ENCODE measurements around the gene GAP43.

GAP43 gene

GRCh38 chr3:115627180-115628074, 4.1 kb downstream of the GAP43 start:
- DNase-seq = no peak

- no peak for DNase-seq
Measured at GRCh38 chr3:115628075-115628412, 4.7 kb downstream of the GAP43 start.

- DNase-seq = no peak
Measured at GRCh38 chr3:115630850-115631249, 7.5 kb downstream of the GAP43 start.

DNA sequence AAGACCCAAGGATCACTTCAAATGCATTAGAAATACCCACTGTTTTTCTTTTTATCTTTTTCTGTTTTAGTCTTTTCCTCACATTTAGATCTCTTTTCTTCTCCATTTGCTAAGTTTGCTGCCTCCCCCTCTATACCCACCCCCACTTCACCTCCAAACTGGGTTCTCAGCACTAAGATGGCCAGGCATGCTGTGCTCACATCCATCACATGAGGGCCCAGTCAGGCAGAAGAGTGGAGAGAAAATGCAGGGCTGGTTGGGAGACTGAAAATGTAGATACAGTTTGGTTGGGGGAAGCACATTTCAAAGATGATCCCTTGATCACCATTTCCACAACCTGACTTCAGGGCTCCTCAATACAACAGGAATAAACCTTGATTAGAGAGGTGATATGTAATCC, 8.7 kb downstream of the GAP43 start:
- no peak for DNase-seq

- no peak for DNase-seq
Measured at GRCh38 chr3:115633467-115633866, 10.2 kb downstream of the GAP43 start.

DNA sequence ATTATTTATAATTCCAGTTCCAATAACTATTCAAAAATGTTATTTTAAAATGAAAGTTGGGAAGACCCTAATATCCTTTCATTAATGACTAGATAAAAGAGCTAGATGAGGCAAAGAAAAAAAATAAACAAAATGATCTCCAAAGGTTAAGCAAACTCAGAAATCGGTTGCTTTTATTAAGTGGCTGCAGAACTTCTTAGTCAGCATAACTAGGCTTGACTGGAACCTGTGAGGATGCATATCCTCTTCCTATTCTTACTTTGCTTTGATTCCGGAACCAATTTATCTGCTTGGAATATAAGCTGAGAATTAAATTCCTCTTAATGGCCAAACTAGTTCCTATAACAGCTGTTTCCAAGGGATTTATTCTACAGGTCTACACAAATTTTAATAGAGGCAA, 10.7 kb downstream of the GAP43 start:
- no peak for DNase-seq

DNA sequence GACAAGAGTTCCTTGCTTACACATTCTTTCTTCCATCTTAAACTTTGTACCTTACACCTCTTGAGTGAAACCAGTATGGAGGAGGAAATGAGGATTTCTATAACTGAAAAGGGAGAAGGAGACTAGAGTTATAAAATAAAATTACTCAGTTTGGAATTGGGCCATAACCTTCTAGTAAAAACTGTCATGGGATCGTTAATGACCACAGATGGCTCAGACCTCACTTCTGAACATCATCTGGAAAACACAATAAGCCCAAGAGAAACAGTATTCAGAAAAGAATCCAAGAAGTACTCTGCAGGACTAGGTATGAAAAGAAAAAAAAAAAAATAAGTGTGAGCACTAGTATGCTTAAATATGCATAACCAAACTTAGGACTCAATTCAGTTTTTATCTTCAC, 12.1 kb downstream of the GAP43 start:
- no peak for DNase-seq

GRCh38 chr3:115638241-115638640, 14.9 kb downstream of the GAP43 start:
- no peak for DNase-seq

DNA sequence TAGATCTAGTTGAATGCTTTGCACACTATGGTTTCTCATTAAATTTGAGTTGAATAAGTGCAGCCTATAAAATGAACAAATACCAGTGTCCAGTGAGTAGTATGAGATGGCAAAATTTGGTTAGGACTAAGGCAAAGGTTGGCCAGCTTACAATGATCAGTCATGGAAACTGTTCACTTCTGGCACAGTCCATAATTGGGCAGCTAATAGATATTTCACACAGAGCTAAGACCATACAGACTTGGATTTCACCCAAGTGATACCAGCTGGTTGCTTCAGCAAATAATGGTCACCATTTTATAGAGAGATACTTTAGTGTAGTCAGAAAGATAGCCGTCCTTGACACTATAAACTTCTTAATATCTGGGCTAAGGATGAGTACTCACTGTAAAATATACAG, 15.7 kb downstream of the GAP43 start:
- no peak for DNase-seq

DNA sequence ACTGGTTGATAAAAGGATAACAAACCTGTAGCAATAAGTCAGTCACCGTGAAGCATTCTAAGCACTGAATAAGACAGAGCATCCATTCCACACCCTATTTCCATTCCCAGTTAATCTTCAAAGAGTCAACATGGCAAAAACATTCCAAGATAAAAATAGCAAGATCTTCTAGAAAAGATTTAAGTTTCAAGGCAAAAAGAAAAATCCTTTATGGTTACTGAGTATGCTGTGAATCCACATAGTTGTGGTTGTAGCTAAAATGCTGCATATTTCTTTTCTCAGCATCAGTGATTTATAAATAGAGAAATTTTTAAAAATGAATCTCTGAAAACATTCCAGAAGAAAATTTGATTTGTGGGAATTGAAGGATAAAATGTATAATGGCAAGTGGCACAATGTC, 21.1 kb downstream of the GAP43 start:
- no peak for DNase-seq

DNA sequence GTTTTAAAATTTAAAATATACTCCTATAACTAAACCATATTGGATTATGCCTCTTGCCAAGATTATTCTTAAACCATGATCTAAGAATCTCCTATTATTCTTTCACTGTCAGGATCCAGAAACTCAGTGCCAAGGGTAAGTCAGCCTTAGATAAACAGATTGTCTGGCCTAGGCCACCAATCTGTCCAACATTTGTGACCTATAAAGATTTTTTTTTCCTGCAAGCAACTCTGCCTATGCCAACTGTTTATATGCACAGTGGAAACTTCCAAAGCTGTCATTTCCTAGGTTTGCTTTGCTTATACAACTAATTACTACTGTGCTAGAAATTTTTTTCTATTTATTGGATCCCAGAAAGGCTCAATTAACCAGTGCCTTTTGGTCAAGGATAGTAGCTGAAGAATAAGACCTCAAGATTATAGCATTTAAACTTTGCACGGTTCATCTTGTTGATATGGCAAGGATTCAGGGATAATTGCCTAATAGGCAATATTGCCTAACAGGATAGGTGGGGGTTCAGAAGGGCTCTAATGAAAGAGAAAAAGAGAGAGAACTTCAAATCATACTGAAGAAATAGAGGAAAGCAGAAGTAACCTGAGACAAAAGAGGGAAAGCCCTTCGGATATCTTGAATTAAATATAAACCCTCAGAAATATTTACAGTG, 22.8 kb downstream of the GAP43 start:
- no peak for DNase-seq

GRCh38 chr3:115648559-115648958, 25.2 kb downstream of the GAP43 start:
- DNase-seq = no peak

GRCh38 chr3:115651087-115651486, 27.8 kb downstream of the GAP43 start:
- DNase-seq = no peak

GRCh38 chr3:115651599-115651998, 28.3 kb downstream of the GAP43 start:
- no peak for DNase-seq

DNA sequence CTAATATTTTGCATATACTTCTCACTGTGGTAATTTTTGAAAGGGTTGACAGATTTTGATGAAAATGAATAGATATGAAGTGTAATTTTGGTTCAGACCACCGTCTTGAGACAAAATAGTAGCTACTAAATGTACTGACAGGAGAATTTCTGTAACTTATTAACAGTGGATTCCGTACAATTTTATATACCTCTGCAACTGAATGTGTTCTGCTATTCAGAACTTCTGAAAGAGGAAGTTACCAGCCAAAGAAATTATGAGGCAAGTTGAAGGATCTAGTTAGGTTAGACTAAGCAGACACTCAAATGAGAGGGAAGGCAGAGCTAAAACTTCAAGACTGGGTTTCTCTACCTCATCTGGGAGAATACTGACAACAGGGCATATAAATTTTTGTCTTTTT, 29.4 kb downstream of the GAP43 start:
- DNase-seq = no peak

GRCh38 chr3:115655761-115656282, 32.5 kb downstream of the GAP43 start:
- DNase-seq = no peak

DNA sequence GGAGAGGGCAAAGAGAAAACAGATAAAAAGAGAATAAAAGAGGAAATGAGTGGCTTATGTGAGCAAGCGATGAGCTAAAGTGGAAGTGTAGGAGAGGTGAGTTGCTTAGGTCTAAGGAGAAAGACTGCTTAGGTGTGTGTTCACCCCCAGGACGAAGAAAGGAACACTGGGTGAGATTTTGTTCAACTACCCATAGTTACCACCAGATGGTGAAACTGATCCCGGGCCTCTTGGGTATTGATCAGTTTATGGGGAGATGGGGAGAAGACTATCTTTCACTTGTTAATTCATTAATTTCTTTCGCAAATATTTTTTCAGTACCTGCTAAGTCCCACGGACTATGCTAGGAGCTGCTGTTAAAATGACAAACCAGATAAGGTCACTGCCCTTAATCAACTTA, 33.9 kb downstream of the GAP43 start:
- DNase-seq = no peak

- no peak for DNase-seq
Measured at GRCh38 chr3:115658032-115658336, 34.7 kb downstream of the GAP43 start.

DNA sequence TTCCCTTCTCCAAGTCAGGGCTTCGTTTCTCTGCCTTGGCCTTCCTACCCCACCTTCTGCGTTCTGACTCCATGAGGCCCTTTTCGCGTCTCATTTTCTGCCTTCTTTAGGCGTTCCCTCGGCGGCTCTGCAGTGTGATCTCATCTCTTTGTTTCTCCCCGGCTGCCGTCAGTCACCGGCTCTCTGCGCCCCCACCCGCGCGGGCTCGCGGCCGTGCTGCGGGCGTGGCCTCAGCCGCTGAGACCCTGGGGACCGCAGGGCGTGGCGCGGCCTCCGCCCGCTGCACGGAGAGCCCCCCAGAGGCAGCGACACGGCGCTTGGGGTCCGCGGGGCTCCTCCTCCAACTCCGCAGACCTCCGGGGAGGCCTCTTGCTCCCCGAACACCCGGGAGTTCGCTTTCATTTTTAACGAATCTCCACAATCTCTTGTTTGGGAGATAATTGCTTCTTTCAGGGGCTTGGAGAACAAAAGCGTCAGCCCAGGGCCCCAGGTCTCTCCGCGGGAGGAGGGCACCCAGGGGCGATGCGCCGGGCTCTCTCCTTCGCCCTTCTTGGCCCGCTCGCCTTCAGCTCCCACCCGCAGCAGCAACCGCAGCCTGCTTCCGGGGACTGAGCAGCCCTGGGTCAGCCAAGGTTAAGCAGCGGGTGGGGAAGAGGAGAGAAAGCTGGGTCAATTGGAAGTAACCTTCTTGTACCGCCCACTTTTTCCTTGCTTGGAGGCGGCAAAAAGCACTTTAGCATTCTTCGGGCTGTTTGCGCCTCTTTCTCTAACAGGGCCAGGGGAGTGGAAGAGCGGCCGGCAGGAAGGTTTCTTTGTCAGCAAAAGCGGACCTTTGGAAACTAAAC, 35.2 kb downstream of the GAP43 start:
- peak; percentile 68 for DNase-seq

- DNase-seq = no peak
Measured at GRCh38 chr3:115659253-115660220, 36.2 kb downstream of the GAP43 start.

- no peak for DNase-seq
Measured at GRCh38 chr3:115660646-115661337, 37.5 kb downstream of the GAP43 start.

DNA sequence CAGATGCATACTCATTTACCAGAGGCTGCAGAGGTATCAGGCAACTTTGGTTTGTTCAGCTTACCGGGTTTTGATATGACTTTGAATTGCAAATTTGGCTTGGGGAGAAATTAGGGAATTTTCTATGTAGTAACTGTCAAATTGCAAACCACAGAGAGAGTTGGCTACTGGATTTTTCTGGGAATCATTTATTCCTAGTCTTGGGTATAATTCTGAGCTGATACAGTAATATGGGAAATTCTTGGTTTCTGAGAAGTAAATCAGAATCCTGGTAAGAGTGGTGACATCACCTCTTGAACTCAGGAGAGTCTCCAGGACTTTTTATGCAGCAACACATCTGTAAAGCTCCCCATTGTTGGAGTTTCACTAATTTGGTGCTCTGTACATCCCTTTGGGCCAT, 39.0 kb downstream of the GAP43 start:
- DNase-seq = no peak
